Spleen (tissue), 7 donors: ENCODE measurements around the gene TMBIM4.
"Not testable (repeated sequence)": the region's sequence is repeated elsewhere in the genome, so short reads cannot be mapped to it uniquely, and the experiment has no call there.

ENCODE experiments used
- CTCF ChIP-seq, 11 experiments: fragments of 200-600 bp in 7 of 11; fragments of 450-650 bp in 4 of 11; sonication (generic) in 4 of 11; IDR thresholded peaks in 8 of 11; conservative IDR thresholded peaks in 3 of 11; 1 replicate in 7 of 11; 2 replicates in 4 of 11; pipeline versions ENCODE4 v1.4.0 to v1.8.0; 2016 to 2021; ENCODE audit warnings: antibody characterized with exemption in 11 of 11, inconsistent platforms in 4 of 11, mild to moderate bottlenecking in 1 of 11
- POLR2A ChIP-seq, 3 donors: fragments of 450-650 bp; IDR thresholded peaks; one replicate each; pipeline ENCODE4 v1.5.1; 2017; ENCODE audit warnings: antibody characterized with exemption in 3 of 3, mild to moderate bottlenecking in 1 of 3
- POLR2AphosphoS5 ChIP-seq, 3 donors: sonication (generic); formaldehyde crosslinking; IDR thresholded peaks; one replicate each; pipeline ENCODE4 v1.5.1; 2017; ENCODE audit warnings: antibody characterized with exemption in 3 of 3
- donor health status: DM: no; HTN: no; CAD: no; lungs with moderate emphysema.
- donor health status: DM: no; HTN: no; CAD: no.
- donor health status: DM: no; HTN: no; CAD: no.

GRCh38 chr12:66184822-66185221, 15.0 kb upstream of the TMBIM4 start:
- TF ChIP-seq POLR2A (IDR thresholded peaks at IDR 0.05); CTCF (IDR thresholded peaks at IDR 0.05 in 8 of 11, conservative IDR thresholded peaks at IDR 0.05 in 3 of 11); POLR2AphosphoS5 (IDR thresholded peaks at IDR 0.05): not testable (repeated sequence)
